ENCODE data around the gene GSAP.

DNA sequence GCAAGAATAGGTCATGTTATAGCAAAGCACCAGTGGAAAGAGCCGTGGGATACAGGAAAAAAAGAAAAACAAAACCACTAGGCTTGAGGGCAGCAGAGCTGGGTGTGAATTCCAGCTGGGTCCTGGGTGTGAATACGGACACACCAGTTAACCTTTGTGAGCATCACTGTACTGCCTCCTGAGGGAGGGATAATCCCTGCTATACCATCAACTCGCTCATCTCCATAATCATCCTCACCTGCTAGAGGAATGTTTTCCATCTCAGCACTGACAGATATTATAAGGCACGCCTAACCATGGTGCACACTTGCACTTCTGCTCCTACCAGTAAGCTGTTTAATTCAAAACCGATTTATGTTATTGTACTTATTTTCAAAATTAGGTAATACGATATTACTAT, 62.2 kb downstream of the GSAP start:
- TF ChIP-seq POLR2A (IDR thresholded peaks at IDR 0.05; ENCODE audit: low read depth) (no peak), POLR2AphosphoS5 (IDR thresholded peaks at IDR 0.05) (no peak), EP300 (IDR thresholded peaks at IDR 0.05) (no peak)
- TF ChIP-seq, protein P1, sequence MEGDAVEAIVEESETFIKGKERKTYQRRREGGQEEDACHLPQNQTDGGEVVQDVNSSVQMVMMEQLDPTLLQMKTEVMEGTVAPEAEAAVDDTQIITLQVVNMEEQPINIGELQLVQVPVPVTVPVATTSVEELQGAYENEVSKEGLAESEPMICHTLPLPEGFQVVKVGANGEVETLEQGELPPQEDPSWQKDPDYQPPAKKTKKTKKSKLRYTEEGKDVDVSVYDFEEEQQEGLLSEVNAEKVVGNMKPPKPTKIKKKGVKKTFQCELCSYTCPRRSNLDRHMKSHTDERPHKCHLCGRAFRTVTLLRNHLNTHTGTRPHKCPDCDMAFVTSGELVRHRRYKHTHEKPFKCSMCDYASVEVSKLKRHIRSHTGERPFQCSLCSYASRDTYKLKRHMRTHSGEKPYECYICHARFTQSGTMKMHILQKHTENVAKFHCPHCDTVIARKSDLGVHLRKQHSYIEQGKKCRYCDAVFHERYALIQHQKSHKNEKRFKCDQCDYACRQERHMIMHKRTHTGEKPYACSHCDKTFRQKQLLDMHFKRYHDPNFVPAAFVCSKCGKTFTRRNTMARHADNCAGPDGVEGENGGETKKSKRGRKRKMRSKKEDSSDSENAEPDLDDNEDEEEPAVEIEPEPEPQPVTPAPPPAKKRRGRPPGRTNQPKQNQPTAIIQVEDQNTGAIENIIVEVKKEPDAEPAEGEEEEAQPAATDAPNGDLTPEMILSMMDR (IDR thresholded peaks at IDR 0.05): no peak

All from esophagus muscularis mucosa (tissue), 4 donors.